HG02571 (cell line): Measurements from ENCODE around the gene DNAJC30.
"Not testable (repeated sequence)": the region's sequence is repeated elsewhere in the genome, so short reads cannot be mapped to it uniquely, and the experiment has no call there.

Experiments
- ATAC-seq: cut with Tn5 transposase; IDR thresholded peaks from one replicate; pipeline ENCODE4 v1.9.1; 2021; ENCODE audit warnings: mild to moderate bottlenecking, moderate library complexity; ENCODE audit not compliant: unreplicated experiment

The DNAJC30 gene

GRCh38 chr7:73683788-73684693 lies 788 bp upstream of the DNAJC30 start:
- ATAC-seq, result no peak

- no peak for ATAC-seq
These were observed 553 bp downstream of the DNAJC30 start for GRCh38 chr7:73682745-73683055.

GRCh38 chr7:73681031-73681430 lies 2.2 kb downstream of the DNAJC30 start:
- no peak for ATAC-seq

GRCh38 chr7:73680501-73680900 lies 2.8 kb downstream of the DNAJC30 start:
- no peak for ATAC-seq

- no peak for ATAC-seq
These were observed 3.5 kb downstream of the DNAJC30 start for GRCh38 chr7:73679709-73680108.

- no peak for ATAC-seq
These were observed 4.4 kb downstream of the DNAJC30 start for GRCh38 chr7:73678862-73679261.

GRCh38 chr7:73676062-73676461 lies 7.2 kb downstream of the DNAJC30 start:
- ATAC-seq, result not testable (repeated sequence)

GRCh38 chr7:73674468-73675124 lies 8.7 kb downstream of the DNAJC30 start:
- ATAC-seq, result no peak

GRCh38 chr7:73671857-73672445 lies 11.3 kb downstream of the DNAJC30 start:
- no peak for ATAC-seq

- no peak for ATAC-seq
These were observed 12.0 kb downstream of the DNAJC30 start for GRCh38 chr7:73671322-73671661.

- no peak for ATAC-seq
These were observed 13.3 kb downstream of the DNAJC30 start for GRCh38 chr7:73669858-73670385.

GRCh38 chr7:73669288-73669701 lies 14.0 kb downstream of the DNAJC30 start:
- ATAC-seq, result no peak

- no peak for ATAC-seq
These were observed 14.4 kb downstream of the DNAJC30 start for GRCh38 chr7:73668886-73669230.

- ATAC-seq, result peak; percentile 19
These were observed 15.0 kb downstream of the DNAJC30 start for GRCh38 chr7:73668103-73668885.

GRCh38 chr7:73667344-73668102 lies 15.7 kb downstream of the DNAJC30 start, which contains the start of gene VPS37D:
VPS37D (plus strand) TSS chr7:73667831; CDS start chr7:73667959, 128 bp downstream.
- ATAC-seq, result peak; percentile 82

GRCh38 chr7:73663033-73663432 lies 20.2 kb downstream of the DNAJC30 start:
- ATAC-seq, result no peak

GRCh38 chr7:73660594-73660993 lies 22.7 kb downstream of the DNAJC30 start:
- not testable (repeated sequence) for ATAC-seq

- no peak for ATAC-seq
These were observed 23.3 kb downstream of the DNAJC30 start for GRCh38 chr7:73659983-73660382.

- ATAC-seq, result not testable (repeated sequence)
These were observed 27.9 kb downstream of the DNAJC30 start for GRCh38 chr7:73655309-73655708.

GRCh38 chr7:73652541-73652949 lies 30.7 kb downstream of the DNAJC30 start:
- ATAC-seq, result no peak
